Activated gamma-delta T cell treated with anti-CD3 and anti-CD28 coated beads, Interleukin-2, amount 50 U/mL, for 16 hours (primary cell): ENCODE results near the gene MAML3.

Experiments used
- DNase-seq: peaks from one replicate; pipeline ENCODE4 v3.0.0-alpha.2; 2020; ENCODE audit warnings: low read depth

MAML3 gene

DNA sequence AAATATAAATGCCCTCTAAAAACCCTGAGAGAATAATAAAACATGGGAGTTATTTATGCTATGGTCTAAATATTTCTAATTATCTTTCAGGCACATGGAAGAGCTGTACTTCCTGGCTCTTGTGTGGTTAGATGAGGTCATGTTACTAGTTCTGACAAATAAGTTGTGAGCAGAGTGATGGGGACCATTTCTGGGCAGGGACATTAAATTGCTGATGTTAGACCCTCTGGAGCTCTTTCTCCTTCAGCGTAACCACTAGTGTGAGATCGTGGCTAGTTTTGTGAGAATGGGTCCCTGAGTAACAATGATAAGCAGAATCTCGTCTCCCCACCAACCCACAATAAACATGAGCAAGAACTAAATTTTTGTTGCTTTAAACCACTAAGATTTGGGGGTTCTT is 108.0 kb downstream of the MAML3 start:
- no peak for DNase-seq

DNA sequence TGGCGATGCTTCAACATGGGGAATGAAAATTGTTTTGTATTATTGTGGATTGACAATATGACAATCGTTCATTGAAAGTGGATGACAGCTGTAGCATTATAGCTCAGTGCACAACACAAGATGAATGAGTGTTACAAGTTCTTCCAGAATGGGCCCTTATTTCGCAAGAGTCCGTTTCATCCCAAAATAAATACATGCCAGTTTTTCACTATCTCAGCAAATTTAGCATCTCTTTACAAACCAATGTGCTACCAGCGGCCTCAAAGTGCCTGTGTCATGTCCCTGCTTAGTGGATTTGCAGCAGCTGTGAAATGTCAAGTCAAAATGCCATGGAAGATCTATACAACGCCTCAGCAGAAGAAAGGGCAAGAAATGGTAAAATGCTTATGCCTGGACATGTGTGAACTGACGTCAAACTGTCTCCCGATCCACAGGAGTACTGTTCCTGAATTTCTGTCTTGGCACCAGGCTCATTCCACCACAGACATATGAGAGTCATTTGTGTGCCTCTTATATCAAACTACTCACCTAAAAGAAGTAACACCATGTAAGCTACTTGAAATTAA is 109.6 kb downstream of the MAML3 start:
- DNase-seq = no peak

DNA sequence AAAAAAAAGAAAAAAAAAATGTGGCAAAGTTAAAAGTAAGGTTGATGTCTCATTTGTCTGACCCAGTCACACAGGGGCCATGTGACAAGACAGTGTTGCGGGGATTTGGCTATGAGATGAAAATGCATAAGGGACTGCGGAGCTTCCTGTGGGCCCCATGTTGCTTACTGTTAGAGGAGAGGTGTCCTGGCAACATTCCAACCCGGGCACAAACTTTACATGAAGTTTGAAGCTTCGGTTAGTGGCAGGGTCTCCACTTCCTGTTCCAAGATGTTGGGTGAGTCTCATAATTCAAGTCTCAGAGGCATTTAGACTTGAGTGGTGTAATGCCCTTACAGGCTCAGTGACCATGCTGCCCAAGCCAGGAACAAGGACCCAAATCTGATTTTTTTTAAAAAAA is 111.3 kb downstream of the MAML3 start:
- DNase-seq = no peak

DNA sequence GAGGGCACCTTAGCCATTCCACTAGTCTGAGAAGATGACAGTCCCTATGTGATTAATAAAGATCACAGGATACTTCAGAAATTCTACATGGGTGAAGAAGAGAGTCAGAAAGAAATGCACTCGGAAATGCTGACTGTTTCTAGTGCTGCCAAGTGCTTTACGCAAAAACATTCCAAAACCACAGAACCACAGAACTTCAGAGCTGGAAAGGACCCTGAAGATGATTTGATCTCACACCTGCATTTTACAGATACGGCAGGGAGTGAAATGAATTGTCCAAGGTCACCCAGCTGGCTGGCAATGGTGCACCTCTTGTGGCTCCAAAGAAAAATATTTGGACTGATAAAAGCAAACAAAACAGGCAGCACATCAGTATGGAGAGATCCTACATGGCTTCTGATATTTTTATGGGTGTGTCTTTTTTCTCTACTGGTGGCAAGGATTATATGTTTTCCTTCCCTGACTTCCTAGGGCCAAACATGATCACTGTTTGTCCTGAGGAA is 115.9 kb downstream of the MAML3 start:
- DNase-seq = no peak

- DNase-seq = no peak
These were observed 116.5 kb downstream of the MAML3 start for GRCh38 chr4:140037353-140038030.

DNA sequence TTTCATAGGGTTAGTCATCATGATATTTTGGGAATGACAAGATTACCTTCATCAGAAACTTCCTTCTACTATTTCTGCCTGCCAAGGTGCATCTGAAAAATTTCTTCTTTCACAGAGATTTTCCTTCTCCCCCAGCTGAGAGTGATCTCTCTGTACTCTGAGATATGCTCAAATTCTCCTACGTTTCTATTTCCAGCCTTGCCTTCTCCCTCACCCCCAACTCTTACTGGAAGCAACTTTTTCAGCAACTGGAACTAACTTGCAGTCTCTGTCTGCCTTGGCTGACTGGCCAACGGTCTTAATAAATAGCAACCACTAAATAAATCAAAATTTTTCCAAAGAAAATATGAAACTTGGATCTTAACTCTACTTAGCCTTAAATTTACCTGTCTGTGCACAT is 122.3 kb downstream of the MAML3 start:
- DNase-seq = no peak

- no peak for DNase-seq
These were observed 122.9 kb downstream of the MAML3 start for GRCh38 chr4:140031061-140031460.

DNA sequence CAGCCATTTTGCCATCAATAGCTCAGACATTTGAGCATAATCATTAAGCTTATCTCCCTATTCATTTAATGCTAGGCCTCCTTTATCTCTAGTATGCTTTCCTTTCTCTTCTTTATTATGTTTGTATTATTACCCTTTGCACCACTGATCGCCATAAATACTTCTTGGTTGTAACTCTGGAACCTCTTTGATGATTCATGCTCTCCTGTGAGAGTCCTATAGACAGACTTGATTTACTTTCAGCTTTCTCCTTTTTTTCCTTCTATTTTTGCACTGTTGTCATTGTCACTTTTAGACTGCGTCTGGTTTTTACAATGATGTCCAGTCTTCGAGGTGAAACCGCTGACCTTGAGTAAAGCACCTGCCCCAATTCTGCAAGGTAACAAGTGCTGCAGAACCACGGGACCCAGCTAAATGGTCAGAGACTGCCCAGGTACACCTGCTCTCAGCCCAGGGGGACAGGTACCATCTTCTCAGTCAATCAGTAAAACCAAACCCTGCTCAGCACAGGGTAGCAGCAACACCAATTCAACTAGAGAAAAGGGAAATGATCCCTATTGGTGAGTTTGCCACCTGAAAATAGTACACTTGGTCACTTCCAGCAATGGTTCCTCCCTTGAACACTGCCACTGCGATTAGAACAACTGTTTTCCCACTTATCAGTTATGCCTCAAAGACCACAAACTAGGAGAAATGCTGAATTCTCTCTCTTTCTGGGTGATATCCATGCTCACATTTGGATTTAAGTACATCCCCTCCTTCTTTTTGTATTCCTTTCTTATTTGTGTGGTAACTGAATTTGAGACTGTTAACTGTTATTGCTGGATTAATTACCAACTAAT is 125.1 kb downstream of the MAML3 start:
- no peak for DNase-seq

DNA sequence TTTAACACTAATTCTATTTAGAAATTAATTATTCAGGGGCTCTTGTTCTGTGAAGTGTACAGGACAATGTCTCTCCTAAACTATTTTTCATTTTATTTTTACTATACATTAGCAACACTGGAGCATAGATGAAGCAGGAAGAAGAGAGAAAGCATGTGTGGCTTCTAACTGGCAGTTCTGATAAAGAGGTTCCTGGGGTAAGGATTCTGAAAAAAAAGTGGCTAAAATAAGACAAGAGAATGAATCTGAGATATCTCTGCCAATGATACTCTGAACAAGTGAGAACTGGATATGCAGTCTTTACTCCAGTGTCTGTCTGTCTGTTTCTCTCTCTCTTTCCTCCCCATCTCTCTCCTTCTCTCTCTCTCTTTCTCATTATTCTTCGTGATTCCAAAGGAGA is 125.9 kb downstream of the MAML3 start:
- no peak for DNase-seq

GRCh38 chr4:140027101-140027500 is 126.9 kb downstream of the MAML3 start:
- no peak for DNase-seq

DNA sequence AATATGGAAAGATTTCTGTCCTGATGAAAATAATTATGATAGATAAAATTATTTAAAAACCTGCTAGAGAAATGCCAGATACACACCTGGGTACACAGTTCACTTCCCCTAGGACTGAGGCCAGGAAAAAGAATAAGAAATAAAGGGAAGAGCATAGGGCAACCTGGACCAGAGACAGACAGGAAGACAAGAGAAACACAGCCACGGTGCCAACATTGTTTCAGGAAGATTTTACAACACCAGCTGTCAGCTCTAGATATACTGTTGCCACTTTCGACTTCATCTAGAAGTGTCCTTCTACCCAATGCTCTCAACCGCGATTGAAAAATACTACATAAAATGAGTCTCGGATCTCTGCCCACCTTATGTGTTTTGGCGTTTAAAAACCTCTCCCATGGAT is 128.5 kb downstream of the MAML3 start:
- DNase-seq = no peak

DNA sequence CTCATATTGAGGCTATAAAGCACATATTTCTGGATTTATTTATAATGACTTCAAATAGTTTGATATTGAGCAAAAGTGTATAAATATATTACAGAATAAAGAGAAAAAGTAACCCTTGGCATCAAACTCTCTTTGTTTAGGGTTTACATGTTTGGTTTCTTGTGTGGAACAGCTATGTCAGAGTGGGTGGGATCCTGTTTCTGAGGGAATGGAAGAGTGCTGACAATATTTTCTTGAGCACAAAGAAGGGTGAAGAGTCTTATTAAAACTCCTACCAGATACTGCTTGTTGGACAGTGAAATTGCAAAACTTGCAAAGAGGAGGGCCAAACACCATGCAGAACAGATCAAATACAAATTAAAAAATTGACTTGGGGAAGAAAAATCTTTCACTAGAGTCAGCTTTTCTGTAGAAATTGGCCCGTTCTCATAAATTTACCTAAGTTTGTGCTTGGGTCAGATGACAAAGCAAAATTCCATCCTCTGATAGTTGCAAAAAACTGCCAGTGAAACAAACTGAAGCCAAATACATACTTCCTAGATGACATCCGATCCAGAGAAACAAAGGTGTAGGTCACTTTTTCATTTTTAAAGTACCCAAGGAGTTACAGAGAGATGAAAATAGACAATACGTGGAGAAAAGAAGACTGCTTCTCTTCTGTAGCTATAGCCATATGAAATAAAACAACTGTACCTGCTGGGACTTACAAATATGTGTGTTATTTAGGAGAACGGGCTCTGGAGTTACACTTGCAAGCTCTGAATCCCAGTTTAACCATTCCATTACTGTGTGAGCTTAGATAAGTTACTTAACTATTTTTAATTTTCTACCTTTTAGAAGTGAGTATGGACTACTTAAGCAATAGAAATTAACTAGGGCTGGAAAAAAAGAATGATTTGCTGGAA is 133.3 kb downstream of the MAML3 start:
- no peak for DNase-seq

DNA sequence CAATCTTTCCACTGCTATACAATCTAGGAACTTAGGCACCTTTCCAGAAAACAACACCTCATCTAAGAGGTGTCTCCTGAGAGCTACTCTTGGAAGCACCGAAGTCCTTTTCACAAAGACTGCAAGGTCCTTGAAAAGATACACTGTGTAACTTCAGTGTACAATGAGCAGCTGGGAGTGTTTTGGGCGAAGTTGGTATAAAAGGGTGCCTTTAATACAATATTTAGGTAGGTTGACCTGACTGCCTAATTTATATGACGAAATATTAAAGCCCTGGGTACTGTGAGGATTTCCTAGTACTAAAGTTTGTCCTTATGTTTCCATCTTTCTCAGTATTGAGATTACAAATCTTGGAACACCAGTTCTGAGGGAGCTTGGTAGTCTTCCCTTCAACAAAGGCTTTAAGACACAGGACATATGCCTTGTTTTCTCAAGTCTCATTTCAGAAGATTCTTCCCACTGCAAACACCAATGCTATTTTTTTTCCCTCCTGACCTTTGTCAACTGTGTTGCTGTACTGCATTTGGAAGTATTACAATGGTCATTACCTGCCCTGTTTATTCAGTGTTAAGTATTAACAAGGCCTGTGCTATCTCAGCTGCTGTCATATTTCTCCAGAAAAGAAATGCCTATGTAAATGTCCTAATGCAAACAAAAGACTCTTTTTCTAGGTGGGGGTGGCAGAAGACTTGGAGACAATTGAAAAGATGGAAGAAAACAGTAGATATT is 134.2 kb downstream of the MAML3 start:
- no peak for DNase-seq

- DNase-seq = no peak
These were observed 134.9 kb downstream of the MAML3 start for GRCh38 chr4:140018931-140019618.

GRCh38 chr4:140014284-140014683 is 139.7 kb downstream of the MAML3 start:
- DNase-seq = no peak

GRCh38 chr4:140012688-140013486 is 141.1 kb downstream of the MAML3 start:
- peak; percentile 37 for DNase-seq

DNA sequence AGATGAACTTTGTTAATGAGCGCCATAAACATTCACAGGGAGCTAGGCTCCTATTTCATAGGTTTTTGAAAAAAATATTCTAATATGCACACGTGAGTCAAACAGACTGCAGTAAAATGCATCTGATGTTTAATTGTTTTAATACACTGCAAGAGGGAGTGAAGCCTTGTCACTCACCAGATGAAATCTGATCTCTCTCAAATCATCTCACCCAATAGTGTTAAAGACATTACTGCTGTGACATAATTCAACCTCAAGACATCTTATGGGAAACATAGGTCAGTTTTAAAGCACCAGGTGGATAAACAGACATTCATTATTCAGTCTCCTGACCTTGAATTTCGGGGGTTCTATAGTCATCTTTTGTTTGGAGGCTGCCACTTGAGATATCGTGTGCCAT is 148.3 kb downstream of the MAML3 start:
- DNase-seq = no peak

DNA sequence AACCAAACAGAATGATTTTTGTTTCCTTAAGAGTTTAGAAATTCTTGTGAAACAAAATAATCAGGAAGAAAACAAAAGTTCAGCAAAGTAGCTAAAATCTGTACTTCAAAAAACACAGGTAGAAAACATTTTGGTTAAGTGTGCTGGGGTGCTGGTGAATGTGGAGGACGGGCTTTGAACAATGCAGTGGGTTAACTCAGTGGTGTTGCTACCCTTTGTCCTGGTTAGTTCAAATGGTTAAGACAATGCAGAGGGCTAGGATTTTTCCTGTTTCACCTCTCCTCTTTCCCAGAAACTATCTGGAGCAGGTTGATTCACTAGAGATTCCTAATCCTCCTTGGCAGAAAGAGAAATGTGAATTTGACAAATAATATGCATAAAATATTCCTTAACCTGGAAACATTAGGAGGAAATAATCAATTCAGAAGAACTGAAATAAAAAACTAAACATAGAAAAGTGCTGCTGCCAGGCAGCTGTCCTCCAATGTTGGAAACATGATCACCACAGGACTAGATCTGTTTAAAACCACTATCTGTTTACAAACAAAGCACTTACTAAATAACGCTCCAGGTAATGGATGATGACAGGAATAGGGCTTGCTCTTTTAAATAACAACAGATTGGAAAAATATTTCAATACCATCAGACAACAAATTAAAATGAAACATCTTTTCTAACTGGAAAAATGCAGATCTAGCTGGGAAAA is 148.9 kb downstream of the MAML3 start:
- DNase-seq = no peak

DNA sequence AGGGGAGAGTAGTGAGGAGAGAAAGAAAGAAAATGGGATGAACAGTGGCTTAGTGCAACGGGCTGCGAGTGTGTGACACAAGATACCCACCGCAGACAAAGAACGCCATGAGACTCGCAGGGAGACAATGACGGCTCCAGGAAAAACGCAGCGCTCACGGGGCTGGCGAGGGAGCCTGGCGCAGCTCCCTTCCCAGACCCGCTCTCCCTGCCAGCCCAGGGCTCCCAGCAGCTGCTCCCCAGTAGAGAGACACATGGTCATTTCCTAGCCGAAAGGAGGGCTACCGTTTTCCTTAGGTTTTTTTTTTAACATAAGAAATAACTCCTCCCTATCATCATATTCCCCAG is 149.5 kb downstream of the MAML3 start:
- DNase-seq = no peak
